GM18909 (cell line): ENCODE results near the gene PRLR.
"Not testable (repeated sequence)": the region's sequence is repeated elsewhere in the genome, so short reads cannot be mapped to it uniquely, and the experiment has no call there.

Experiments used
- ATAC-seq: cut with Tn5 transposase; IDR thresholded peaks from one replicate; pipeline ENCODE4 v1.9.1; 2021; ENCODE audit warnings: mild to moderate bottlenecking; ENCODE audit not compliant: unreplicated experiment, poor library complexity

The PRLR gene

DNA sequence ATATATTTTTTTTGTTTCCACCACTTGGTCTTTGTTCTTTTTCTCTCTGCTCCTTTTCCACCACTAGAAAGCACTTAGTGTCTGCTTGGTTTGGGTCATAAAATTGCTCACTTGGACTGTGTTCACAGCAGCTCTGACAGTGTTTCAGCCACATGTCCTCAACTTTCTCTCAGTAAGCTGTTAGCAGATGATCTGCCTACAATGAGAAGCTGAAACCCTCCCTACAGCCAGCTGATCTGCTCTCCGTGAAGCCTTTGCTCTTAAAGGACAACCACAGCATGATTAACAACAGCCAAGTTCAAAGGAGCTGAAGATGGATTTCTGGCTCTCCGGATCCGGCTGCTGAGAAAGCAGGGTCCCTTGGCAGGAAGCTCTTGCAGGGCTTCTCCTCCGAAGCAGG lies 31.6 kb downstream of the PRLR start:
- no peak for ATAC-seq

DNA sequence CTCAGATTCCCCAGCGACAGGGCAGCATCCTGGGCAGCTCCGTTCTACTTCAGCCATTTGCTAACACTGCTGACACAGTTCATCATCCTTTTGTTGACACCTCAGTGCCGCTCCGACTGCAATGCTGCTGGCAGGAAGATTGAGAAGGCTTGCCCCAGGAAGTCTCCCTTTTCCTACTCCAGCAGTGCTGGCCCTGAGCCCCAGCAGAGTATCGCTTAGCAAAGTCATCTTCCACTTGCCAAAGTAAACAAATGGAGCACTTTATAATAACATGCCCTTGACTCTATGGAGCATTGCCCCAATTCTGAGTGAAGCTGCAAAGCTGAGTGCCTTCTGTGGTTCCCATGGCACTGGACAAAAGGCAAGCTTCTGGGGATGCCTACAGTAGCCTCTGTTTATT lies 32.2 kb downstream of the PRLR start:
- ATAC-seq: no peak

DNA sequence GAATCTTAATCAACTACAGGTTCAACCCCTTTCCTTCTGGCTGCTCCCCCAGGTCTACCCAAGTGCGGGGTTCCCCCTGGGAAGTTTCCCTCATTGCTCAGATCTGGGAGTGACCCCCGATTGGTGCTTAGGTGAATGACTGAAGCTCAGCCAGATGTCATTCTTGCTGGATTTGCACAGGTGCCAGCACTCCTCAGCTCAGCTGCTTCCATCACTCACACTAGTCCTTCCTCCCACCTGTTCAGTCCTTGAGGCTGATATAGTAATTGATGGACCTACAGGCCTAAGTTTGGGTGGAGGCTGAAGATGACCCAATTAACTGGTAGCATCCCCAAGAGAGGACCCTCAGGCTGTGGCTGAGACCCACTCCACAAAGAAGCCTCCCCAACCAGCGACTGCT lies 32.9 kb downstream of the PRLR start:
- no peak for ATAC-seq

DNA sequence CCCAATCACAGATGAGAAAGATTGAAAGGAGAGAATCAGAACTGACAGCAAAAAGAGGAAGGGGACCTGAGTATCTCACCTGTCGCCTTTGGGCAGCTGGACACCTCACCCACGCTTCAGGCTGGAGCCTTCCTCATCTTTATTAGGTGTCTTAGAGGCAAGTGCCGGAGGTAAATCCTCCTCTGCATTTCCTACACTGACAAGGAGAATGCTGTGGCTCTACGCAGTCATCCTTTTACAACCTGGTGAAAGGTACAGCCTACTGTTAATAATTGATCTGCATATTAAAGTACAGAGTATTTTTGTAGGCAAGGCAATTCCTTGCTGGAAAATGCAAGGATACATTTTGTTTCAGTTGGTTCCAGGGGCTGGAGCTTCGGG lies 34.8 kb downstream of the PRLR start:
- no peak for ATAC-seq

DNA sequence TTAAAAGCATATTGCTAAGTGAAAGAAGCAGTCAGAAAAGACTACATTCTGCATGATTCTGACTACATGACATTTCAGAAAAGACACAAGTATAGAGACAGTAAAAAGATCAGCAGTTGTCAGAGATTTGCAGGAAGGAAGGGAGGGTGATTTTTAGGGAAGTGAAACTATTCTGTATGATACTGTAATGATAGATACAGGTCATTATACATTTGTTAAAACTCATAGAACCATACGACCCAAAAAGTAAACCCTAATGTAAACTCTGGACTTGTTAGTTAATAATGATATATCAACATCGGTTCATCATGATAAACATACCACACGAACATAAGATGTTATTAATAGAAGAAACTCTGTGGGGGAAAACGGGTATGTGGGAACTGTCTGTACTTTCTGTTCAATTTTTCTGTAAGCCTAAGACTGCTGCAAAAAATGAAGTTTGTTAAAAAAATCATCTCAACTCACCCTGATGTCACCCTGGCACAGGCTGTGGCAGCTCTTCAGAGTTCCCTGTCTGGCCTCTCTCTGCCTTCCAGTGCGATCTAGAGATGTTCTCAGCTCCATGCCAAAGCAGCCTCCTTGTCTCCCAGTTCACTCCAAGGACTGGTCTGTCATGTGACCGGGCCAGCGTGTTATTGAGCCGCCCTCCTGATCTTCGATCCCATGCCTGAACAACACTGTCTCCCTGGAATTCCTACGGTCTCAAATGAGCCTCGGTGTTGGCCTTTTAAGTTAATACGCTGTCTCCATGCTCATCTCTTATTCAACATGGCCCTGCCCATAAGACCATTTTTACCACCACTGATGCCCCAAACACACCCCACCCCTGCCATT lies 35.4 kb downstream of the PRLR start:
- peak; percentile 96 for ATAC-seq

DNA sequence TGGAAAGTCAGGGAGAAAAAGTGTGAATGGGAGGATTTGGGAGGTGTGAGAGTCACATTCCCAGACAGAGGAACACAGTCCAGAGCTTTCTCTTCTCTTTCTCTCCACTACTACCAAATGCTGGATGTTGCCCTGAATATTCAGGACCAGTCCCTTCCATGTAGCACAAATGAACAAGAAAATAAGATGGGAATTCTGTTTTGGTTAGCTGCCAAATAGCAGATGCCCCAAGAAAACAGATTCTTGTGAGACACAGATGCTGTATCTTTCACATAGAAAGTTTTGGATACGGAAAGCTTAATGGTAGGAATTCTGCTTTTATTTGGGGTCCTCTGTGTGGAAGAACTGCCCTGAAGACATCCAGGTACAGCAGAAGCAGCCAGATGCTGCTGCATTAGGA lies 37.8 kb downstream of the PRLR start:
- no peak for ATAC-seq

DNA sequence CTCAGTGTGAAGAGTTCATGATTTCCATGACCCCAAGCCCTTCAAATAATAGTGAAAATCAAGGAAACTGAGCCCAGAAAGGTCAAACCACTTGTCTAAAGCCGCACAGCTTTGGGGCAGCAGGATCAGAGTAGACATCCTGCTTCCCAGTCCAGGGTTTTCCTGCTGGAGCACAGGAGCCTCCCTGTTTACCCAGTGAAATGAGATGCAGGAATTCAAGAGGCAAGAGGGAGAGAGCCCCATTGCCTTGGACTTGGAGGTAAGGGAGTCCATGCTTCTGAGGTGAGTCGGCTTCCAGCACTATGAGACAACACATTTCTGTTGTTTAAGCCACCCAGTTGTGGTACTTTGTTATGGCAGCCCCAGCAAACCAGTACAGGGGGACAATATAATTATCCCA lies 40.5 kb downstream of the PRLR start:
- not testable (repeated sequence) for ATAC-seq

DNA sequence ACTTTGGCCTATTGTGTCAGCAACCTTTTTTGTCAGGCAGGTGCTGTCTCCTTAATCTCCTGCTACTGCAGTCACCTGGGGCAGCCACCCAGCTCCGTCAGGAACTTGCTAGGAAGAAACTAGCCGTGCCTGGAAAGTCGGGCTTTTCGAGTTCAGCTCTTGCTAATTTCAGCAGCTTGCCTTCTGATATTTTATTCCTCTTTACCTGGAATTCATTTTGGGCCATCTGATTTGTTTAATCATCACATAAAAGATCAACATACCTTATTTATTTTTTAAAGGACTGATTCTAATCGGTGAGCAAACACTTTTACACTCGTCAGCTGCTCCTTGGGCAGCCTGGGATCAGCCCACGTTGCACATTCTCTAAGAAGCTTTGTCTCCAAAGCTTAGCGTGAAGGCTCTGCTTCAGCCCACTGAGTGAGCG lies 42.2 kb downstream of the PRLR start:
- ATAC-seq: no peak

DNA sequence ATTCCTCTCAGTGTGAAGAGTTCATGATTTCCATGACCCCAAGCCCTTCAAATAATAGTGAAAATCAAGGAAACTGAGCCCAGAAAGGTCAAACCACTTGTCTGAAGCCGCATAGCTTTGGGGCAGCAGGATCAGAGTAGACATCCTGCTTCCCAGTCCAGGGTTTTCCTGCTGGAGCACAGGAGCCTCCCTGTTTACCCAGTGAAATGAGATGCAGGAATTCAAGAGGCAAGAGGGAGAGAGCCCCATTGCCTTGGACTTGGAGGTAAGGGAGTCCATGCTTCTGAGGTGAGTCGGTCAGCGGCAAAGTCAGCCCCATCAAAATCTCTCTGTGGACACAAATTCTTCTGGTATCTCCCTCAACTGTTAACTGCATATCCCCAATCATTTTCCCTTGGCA lies 42.7 kb downstream of the PRLR start:
- not testable (repeated sequence) for ATAC-seq

DNA sequence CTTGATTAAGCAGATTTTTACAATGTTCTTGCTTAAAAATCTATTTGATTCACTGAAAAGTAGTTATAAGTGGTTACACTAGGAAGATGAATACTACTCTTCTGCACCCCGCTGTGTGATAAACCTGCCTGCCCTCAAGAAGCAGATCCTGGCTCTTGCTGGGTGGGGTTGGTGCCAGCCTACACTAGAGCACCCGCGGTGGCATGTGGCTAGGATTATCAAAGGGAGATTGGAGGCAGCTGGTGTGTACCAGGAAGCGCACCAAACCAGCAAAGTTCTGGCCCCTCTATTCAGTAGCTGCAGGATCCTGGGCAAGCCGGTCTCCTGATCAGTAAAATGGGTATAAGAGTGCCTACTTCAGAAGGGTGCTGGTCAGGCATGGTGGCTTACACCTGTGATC lies 43.5 kb downstream of the PRLR start:
- ATAC-seq: no peak

DNA sequence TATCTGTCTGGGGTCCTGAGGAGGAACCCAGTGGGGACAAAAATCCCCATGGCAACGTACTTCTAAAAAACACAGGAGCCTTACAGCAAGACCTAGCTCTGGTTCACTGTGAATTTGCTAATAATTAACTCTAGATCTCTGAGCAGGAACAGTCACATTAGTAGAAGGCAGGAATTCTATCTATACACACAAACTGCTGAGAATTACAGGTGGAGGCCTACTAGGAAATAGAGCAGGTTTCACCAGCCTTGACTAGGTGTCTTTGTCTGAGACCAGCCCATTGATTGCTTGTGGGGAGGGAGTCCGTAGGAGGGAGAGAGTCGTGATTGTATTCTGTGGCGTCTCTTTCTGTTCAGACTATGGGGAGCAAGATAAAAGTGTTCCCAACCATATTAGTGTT lies 44.8 kb downstream of the PRLR start:
- ATAC-seq: no peak

DNA sequence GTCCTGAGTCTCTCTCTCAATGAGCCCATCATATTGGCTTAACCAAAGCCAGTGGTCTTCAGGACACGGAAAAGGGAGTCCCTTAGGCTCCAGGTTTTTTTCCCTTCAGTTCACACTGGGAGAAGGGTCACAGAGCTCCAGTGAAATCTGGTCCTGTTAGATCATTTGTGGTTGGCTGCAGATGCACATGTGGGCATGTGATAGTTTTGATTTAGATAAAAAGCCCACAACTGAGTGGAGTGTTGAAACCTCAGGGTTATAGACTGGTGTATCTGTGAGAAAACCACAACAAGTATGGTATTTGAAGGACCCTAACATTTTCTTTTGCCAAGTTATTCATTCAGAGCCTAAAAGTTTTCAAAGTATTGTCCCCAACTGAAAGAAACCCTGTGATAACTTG lies 46.7 kb downstream of the PRLR start:
- peak; percentile 25 for ATAC-seq

DNA sequence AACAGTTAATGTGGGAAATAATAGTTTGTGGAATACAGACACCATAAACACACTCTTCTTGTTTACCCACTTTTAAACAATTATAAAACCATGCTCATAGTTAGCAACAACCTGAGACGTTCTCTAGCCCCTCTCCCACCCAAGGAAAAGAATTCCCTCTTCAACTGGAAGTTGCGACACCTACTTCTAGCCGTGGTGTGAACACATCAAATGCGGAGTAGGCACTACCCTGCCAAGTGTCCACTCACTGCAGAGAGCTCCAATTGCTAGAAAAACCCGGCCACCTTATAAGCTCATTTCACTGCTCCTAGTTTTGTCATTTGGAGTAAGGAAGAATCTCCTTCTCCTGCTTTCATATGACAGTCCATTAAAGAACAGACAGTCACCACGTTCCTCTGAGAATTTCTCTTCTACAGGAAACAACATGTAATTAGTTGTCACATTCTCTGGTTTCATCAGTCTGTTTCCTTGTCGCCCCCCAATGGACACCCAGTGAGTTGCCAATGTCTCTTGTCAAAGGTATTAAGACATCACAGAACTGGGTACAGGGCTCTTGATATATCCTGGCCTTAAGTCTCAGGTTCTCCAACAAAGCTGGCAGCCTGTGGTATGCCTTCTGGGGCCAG lies 47.3 kb downstream of the PRLR start:
- peak; percentile 91 for ATAC-seq

DNA sequence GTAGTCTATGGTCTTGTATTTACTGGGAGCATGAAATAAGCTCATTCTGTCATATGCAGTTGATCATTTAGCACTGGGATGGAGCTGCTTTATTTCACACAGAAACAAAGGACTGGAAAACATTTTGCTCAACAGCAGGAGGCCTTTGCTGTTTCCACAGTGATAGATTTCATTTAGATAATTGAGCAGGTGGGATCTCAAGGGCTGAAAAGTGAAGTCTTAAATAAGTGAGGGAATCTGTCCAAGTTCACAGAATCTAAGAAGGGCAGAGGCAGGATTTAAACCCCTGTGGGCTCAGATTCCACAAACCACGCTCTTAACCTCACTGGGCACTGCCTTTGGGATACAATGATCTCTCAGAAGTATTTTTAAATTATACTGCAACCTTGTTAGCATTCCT lies 47.8 kb downstream of the PRLR start:
- ATAC-seq: no peak

DNA sequence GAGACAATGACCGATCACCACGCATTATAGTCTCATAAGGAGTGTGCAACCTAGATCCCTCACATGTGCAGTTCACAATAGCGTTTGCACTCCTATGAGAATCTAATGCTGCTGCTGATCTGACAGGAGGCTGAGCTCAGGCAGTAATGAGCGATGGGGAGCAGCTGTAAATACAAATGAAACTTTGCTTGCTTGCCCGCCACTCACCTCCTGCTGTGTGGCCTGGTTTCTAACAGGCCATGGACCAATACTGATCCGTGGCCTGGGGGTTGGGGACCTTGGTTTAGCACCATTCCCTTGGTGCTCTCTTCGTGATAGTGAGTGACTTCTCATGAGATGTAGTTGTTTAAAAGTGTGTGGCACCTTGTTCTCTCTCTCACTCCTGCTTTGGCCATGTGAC lies 50.2 kb downstream of the PRLR start:
- ATAC-seq: no peak

DNA sequence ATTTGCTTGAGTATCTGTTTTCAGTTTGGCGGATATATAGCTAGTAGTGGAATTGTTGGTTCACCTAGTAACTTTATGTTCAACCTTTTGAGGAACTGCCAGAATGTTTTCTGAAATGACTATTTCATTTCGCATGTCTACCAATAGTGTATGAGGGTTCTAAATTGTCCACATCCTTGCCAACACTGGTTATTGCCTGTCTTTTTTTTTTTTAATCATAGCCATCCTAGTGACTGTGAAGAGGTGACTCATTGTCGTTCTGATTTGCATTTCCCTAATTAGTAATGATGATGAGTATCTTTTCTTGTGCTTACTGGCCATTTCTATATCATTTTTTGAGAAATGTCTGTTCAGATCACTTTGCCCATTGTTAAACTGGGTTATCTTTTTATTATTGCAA lies 52.5 kb downstream of the PRLR start:
- ATAC-seq: no peak

DNA sequence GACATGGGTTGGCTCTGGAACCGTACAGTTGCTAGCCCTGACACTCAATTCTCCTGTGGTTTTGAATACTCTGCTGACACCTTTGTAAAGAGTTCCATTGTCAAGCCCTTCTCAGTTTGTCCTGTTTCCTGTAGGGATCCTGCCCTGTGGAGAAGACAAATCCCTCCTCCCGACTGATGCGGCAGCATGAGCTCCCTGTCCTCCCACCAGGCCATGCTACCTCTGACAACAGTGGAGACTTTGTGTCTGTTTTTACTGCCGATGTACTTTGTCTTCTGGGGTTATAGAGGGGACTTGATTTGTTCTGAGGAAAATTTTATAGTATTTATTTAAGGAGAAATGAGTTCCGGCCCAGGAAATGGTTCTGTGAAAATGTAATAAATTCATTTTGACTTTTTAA lies 57.8 kb downstream of the PRLR start:
- no peak for ATAC-seq

DNA sequence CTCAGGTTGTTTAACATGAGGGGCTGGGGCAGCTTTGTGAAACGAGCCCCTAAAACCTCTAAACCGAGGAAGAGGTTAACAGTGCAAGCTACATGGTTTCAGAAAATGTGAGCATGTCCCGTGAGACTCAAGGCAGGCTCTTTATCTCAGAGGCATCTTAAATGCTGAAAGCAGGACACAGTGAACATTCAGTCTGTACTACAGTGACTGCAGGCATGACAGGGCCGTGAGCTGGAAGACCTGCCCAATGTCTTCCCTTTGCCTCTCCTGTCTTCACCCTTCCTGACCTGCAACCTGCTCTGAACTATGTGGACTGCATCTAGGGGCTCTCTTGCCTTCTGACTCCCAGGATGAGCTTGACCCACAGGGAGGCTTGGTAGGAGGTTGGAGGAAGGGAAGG lies 58.3 kb downstream of the PRLR start:
- no peak for ATAC-seq

DNA sequence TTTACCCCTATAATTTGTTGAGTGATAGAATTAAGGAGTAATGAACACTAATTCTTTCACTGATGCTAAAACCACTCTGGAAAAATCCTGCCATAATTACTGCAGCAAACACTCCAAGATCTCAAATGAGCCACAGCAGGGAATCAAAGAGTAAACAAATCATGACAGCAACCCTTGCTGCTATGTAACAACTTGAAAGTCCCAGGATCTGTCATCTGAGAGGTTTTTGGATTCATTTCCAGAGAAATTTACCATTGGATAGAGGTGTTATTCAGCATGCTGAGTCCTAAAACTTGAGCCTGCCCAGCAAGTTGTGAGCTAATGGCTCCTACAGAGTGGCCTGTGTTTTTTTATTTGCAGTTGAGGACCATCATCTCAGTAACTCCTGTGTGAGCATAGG lies 59.2 kb downstream of the PRLR start:
- no peak for ATAC-seq

DNA sequence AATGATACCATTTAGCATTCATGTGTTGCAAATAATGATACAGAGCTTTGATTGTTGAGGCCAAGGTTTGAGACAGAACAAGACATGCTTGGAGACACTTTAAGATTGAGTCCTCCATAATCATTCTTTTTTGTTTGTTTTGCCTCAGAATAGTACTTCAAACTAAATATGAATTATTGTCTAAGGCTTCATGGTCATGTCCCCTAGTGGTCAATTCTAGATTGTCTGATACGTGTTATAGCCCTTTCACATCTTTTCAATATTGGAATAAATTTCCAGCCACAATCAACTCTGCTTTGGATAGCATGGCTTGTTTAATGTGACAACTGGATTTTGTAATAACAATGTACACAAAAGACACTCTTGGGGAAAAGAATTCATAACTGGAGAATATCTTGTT lies 64.2 kb downstream of the PRLR start:
- ATAC-seq: no peak

DNA sequence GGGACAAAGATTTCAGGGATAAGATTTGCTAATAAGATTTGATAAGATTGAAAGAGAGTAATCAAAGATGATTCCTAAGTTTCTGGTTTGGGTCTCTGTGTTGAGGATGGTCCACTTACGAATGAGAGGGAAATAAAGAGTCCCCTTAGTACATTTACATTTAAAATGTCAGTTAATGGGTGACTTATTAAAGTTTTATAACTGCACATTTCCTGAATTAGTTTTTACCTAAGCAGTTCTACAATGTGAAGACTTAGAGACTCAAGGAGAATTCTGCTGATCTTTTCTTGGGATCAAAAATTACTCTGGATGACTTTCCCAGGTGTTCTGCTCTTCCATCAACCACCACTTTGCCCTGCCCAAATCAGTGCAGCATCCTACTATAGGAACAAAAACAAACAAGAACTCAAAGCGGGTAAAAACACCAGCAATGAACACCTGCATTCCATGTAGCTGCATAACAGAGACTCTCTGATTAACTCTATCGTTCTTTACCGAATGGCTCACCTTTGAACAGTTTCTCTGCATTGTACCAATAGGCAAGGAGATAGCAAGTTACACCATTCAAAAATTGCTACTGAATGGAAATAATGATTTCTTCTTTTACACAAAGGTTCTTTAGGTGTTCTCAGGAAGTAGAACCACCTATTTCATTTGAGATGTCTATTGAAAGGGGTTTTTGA lies 65.3 kb downstream of the PRLR start:
- ATAC-seq: no peak

DNA sequence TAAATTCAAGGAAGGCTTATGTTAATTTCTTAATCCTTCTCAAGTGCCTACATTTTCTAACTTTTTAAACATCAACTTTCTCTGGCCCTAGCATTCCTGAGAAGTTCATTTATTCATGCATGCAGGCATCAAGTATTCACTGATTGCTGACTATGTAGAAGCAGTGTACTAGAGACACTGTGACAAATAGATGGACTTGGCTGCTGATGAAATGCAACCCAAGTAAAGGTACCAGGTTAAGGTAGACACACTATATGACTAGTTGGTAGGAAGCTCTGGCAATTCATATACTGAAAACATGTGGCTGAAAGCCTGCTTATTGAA lies 66.6 kb downstream of the PRLR start:
- ATAC-seq: no peak
